GM19467 (cell line): Measurements from ENCODE around the gene CNR2.
"Not testable (repeated sequence)": the region's sequence is repeated elsewhere in the genome, so short reads cannot be mapped to it uniquely, and the experiment has no call there.

ENCODE experiments used
- ATAC-seq: cut with Tn5 transposase; IDR thresholded peaks from one replicate; pipeline ENCODE4 v1.9.1; 2021; ENCODE audit warnings: mild to moderate bottlenecking, moderate library complexity; ENCODE audit not compliant: unreplicated experiment

The CNR2 gene

DNA sequence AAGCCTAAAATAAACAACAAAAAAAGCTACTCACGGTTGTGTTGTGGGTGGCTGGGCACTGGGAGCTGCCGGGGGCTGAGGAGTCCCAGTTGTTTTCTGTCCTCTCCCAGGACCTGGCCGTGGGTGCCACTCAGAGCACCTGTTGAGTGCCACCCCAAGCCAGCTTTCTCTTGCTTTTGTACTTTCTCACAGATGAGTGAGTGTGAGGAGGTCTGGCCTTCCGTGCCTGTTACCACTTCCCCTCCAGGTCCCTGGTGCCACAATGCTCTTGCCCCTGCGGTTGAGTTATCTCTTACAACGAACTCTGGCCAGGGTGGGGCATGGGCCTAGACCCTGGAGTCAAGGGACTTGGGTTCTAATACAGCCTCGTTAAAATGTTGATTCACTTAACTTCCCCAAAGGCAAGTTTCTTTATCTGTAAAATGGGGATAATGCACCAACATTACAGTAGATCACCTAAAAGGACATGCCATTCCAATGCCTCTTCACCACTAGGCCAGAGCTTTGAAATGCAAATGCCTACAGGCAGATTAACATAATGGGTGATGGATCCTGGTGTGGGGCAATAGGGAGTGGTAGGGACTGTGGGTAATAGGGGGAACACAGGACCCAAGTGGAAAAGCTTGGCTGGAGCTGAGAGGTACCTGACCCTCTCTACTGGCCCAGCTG is at the start of gene CNR2:
Gene CNR2 (minus strand): TSS at position 151 of the 669 bp plus-strand sequence. CDS start 37,745 bp downstream, outside the sequence.
- ATAC-seq = no peak

DNA sequence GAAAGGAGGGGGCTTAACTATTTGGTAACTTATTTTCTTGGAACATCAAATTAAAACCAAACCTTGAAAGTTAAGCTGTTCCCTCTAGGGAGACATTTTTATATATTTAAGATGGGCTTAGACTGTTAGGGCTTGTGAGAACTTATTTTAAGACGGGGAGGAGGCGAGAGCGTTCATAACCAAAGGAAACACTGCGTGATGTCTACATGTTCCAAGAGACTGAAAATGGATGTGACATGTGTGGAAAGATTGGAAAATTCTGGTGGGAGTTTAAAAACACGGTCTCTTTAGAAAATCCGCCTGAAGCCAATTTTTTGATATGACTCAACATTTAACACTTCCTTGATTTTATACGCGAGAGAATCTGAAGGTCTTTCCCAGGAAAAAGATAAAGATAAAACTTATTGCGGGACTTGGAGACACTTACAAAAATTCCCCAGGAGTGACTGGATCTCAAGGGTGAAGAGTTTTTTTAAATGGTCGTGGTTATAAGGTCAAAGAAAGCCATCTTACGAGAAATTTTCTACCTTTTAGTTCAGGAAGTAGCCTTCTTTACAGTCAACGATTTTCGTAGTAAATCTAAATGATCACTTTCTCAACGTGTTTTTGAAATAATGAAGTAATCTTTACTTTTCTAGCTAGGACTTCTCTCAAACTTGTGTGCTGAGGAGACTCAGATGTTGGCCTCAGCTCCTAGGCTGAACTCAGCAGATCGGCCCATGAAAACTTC is 47.3 kb upstream of the CNR2 start:
- no peak for ATAC-seq

DNA sequence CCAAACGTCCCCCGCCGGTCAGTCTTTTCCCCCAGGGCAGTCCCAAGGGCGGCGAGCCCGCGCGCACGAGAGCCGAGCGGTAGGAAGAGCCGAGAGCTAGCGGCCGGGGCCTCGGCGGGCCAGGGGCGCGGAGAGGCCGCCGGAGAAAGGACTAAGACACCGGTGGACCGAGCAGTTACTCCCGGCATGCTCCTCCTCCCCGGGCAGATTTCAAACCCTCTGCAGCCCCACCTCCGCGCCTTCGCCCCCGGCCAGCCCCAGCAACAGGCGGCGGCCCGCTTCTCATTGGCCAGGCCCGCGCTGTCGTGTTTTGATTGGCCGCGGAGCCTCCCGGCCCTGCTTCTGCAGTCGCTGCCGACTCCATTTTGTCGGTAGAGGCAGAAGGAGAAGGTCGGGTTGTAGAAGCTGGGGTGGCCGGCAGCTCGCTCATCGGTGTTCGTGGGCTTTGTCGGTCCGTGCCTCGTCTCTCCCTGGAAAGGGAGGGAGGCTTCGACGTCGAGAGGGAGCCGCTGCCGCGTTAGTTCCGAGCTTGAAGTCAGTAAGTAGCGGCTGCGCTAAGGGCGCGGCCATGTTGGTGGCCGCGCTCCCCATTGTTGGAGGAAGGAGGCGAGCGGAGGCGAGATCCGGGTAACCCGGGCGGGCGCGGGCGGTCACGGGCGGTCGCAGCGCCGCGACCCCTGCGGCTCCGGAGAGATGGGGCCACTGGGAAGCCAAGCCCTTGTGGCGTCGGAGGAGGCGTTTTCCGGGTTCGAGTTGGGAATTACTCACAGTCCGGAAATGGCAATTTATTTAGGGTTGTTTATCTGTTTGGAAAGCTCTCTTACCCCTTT is 46.5 kb upstream of the CNR2 start, which contains the start of gene PNRC2:
Gene PNRC2 (plus strand): TSS at position 368 of the 830 bp plus-strand sequence. CDS start 1,630 bp downstream, outside the sequence.
- peak; percentile 78 for ATAC-seq

DNA sequence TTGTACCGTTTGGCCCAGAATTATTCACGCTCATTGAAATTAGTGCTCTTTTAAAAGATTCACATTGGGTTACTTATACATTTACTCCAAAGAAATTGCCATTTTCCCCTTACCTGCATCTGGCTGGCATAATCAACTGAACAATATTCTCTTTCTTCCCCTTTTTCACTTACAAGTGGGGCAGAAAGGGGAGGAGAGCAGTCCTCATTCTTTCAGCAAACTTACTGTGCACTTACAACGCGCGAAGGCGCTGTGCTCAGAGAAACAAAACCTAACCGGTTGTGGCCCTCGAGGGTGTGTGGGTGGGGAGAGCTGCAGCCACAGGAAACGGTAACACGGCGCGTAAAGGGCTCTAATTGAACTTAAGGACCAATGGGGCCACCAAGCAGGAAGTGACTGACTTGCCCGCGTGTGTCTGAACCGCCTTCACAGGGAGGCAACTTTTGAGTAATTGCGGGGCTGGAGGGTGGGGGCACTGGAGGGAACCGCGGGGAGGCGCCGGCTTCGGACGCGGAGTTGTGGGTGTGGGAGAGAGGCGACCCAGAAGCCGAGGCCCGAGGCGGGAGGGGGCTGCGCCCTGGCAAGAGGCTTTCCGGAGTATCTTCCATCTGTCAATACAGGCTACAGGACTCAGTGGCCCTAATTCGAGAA is 45.8 kb upstream of the CNR2 start:
- peak; percentile 52 for ATAC-seq

DNA sequence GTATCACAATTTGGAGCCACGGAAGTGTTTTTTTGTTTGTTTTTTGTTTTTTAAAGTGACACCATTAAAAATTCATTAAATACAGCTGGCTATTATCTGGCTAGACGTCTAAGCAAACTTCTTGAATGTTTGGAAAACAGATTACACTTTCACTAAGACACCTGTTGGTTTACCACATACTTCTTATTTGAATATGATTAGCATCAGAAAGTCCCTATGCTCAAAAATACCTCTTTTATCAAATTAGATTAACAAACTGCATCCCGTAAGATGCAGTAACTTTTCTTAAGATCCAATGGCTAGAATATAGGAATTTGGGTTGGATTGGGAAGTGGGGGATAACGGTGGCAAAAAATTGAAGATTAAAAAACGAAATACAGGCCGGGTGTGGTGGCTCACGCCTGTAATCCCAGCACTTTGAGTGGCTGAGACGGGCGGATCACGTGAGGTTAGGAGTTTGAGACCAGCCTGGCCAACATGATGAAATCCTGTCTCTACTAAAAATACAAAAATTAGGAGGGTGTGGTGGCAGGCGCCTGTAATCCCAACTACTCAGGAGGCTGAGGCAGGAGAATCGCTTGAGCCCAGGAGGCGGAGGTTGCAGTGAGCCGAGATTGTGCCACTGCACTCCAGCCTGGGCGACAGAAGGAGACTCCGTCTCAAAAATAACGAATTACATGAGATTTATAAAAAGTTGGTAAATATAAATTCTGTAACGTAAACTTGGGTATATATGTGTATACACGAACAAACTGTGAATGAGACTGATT is 45.1 kb upstream of the CNR2 start:
- ATAC-seq = not testable (repeated sequence)

DNA sequence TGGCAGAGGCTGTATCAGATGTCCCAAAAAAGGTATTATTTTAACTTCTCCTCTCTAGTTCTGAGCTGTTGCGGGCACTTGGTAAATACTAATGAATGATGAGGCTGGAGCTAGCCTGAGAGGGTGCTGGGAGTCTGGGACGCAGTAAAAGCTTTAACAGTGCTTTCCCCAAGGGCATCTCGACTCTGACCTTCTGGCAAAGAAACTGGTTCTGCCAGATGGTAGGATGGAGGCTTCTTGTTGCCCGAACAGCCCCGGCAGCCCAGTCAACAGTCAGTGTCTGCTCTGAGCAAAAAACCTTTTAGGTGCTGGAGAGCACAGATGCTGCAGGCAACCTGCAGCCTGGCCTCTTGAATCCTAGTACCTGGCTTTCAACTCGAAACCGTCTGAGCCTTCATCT is 43.9 kb upstream of the CNR2 start:
- no peak for ATAC-seq

DNA sequence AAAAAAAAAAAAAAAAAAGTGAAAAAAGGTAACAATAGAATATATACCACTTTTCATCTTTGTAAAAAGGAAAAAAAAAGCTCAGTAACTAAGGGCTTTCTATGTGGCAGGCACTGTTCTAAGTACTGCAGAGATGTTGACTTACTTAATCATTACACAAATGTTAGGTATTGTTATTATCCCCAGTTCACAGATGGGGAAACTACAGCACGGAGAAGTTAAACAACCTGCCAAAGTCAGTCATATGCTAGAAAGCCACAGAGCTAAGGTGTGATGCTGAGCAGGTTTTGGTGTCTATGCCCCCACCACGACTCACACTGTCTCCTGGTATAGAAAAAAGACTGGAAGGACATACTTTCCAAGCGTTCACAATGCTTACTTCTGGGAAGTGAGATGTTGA is 39.9 kb upstream of the CNR2 start:
- ATAC-seq = no peak

DNA sequence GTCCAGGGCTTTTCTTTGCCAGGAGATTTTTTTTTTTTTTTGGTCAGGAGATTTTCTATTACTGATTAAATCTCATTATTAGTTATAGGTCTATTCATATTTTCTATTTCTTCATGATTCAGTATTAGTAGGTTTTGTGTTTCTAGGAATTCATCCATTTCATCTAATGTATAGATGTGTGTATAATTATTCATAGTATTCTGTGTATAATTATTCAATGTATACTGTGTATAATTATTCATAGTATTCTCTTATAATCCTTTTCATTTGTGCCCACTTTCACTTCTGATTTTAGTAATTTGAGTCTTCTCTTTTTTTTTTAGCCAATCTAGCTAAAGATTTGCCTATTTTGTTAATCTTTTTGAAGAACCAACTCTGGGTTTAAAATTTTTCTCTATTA is 34.2 kb upstream of the CNR2 start:
- no peak for ATAC-seq

DNA sequence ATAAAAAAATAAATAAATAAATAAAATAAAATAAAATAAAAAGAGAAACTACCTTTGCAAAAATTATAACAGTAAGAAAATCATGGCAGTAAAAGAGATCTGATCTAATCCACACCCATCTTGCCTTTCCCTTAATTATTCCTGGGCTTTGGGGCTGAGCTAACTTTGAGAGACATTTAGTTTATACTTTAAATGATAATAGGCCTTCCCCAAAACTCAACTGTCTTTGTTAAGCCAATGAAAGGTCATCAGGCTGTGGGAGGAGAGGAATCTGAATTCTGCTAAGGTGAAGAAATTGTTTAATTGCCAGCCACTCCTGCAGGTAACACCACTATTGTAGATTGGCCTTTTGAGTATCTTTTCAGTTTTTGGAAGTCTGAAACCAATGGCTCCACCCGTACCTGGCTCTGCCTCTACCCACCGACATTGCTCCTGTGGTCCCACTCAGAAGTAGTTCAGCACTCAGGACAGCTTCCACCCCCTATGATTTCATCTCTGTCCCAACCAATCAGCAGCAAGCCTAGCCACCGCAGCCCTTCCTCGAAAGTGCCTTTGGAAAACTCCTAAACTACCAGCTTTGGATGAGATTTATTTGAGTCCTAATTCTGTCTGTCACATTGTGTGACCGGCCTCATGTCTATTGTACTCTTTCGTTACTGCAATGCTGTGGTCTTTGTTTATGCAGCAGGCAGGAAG is 23.5 kb upstream of the CNR2 start:
- ATAC-seq = no peak

DNA sequence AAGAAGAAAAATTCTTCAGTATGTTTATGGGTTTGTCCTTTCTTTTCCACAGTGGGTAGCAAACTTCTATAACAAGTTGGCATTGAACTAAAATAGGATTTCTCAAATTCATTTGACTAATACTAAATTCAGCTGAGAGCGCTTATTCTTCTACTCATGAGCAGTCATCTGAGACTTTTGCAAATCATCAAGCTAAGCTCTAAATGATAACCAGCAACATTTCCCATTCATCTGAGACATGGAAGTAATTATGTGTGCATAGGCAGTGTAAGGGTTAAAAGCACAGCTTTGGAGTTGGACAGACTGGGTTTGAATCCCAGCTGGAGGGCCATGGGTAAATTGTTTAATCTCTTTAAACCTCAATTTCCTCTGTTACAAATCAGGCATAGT is 18.3 kb upstream of the CNR2 start:
- ATAC-seq = no peak

DNA sequence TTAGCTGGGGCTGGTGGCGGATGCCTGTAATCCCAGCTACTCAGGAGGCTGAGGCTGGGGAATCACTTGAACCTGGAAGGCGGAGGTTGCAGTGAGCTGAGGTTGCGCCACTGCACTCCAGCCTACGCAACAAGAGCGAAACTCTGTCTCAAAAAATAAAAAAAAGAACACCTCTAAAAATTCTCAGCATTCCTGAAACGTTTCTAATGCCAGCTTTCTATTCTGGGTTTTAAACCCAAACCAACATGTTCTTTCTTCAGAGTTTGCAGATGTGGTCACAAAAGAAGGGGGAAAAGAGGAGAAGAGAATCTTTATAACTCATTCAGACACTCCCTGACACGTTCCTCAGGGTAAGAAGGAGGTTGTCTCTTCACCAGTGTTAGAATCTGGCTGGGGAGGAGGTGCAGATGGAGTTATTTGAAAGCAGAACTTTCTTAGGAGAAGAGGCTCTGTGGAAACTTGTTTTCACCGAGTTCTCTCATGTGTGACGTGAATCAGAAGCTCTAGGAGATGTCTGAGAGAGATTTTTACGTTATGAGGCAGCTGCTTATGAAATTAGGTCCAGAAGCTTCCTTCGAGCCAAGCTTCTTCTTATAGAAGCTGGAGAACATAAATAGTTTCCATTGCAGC is 17.8 kb upstream of the CNR2 start:
- no peak for ATAC-seq

DNA sequence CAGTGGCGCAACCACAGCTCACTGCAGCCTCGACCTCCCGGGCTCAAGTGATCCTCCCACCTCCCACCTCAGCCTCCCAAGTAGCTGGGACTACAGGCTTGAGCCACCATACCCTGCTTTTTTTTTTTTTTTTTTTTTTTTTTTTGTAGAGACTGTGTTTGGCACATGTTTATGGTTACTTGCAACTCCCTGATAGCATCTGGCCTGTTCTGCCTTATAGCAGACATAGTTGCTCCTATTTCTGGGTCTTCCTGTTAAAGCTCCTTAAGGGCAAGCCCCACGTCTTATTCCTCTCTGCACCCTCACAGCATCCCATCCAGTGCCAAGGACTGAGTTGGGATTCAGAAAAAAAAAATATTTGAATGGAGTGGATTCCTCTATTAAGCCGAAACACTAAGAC is 17.1 kb upstream of the CNR2 start:
- ATAC-seq = no peak

DNA sequence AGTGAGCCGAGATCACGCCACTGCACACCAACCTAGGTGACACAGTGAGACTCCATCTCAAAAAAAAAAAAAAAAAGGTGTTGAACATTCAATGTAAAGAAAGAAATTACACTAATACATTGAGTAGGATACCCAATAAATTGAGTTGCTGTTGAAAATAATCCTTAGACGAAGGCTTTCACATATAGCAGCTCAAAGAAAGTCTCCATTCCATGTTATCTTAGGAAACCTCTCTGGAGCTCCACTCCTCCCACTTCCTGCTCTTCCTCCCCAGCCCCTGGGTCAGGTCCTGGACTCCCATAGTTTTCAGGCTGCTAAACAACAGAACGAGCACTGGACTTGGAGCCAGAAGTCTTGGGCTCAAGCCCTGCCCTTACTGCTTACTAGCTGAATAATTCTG is 15.6 kb upstream of the CNR2 start:
- no peak for ATAC-seq

DNA sequence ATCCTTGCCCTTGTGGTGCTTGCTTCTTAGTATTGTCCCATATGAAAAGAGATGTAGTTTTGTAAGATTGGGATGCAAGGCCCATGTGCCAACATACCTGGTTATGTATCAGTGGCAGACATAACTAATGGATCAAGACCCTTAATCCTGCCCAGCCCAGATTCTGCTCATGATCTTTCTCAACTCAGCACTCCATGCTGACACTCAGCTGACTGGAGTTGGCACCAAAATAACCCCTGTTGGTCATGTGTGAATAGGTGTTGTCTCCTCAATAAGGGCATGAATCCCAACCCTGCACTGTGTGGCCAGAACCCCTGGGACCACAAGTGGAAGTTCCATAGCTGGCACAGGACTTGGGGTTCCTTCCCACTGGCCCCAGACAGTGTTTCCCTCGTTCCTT is 13.9 kb upstream of the CNR2 start:
- ATAC-seq = no peak

DNA sequence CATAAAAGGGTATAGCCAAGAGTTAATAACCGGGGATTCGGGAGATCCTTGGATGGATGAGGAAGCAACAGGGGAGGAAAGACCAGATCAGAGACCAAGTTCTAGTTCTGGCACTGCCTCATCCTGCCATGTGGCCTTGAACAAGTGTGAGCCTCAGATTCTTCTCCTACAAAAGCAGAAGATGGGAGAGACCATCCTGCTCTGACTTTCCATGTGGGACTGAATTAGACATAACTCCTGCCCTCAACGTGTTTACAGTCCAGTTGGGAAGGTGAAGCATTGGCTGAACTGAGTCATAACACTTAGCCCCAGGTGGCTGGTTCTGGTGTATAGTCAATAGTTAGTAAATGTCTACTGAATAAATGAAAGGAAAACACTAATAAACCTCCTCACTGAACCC is 12.1 kb upstream of the CNR2 start:
- ATAC-seq = no peak

DNA sequence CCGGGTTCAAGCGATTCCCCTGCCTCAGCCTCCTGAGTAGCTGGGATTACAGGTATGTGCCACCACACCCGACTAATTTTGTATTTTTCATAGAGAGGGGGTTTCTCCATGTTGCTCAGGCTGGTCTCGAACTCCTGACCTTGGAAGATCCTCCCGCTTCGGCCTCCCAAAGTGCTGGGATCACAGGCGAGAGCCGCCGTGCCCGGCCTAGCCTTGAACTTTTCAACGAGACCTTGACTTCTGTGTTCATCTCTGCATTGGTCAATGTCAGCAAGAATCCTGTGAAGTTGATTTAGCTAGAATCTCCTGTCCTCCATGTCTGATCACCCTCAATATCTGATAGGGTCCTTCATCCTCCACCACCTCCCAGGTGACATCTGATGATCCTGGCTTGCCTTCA is 11.4 kb upstream of the CNR2 start:
- no peak for ATAC-seq

DNA sequence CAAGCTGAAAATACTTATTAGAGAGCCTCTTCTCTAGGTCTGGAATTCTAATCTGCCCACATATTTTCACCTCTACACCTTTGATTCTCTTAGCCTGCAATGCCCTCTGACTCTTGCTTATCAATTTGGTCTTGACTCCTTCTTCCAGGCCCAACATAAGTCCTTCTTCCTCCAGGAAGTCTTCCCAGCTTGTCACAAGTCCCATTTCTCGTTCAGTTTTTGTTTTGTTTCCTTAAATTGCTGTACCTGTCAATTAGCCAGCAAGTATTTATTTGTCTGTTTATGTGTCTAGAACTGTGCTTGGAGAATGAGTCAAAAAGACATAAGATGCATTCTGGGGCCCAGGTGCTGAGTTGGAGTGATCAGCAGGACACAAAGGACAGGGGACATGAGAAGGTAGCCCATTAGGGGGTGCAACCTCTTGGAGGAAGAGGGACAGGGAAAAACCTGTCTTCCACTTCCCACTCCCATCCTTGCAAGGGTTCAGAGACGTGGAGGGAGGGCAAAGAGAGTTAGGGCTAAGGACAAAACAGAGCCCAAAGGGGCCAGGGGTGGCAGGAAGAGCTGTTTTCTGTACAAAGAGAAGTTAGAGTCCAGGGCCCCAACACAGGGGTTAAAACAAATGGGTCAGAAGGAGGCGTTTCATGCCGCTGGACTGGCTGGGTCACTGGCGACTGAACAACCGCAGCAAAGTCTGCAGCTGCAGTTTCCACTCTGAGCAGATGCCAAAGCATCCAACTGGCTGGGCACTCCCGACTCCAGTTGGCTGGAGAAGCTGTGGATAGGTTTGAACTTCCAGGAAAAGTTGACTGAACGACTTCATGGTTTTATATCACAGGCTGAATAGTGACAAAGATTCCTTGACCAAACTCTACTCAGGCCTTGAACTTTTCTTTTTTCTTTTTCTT is 10.7 kb upstream of the CNR2 start:
- no peak for ATAC-seq

DNA sequence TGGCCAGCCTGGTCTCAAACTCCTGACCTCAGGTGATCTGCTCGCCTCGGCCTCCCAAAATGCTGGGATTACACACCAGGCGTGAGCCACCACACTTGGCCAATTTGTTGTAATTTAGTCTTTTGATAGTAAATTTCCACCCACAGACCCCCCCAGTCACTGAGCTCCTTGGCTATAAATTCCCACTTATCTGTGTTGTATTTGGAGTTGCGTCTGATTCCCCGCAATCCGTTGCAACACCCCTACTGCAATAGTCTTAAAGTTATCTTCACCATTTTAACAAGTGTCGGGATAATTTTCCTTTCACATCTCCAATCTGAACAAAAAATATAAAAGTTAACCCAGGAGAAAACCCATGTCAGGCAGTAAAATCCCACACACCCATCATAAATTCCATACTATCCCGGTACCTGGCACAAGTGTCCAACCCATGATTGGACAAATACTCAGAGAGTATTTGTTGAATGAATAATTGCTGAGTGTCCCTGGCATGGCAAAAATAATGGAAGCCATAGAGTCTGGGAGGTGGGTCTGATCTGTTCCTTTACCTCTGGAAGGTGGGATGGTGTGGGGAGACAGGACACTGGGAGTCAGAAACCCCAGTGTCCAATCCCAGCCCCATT is 9.3 kb upstream of the CNR2 start:
- no peak for ATAC-seq
